Measurements from ENCODE around the gene EPHB2.
A peak's percentile ranks its signal among the peaks of the same experiment; 100 is the strongest.
"Not testable (repeated sequence)": the region's sequence is repeated elsewhere in the genome, so short reads cannot be mapped to it uniquely, and the experiment has no call there.

The EPHB2 gene

DNA sequence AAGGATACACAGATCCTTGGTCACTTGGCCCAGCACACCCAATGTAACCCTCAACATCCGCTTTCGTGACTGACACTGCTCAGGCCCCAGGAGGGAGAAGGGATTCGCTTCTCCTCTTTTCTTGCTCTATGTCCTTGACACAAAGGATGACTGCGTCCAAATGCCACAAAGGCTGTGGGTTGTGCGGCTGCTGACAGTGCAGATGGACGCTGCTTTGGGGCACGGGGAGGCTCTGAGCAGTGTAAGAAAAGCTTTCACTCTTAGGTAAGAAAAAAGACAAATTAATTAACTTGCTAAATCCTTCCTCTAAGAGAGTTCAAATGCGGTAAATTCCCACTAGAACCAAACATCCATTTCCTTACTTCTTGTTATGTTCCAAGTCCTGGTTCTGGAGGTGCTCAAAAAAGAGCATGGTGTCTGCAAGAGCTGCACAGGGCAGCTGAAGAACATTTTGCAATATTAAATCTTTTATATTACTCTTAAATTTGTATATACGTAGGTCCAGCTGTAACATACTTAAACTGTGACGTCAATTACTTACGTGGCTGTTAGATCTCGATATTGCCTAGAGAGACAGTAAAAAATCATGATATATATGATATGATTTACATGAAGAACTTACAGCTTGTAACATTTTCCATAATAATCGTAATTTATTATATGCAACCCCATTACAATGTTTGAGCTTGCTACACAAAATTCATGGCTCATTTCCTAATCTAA is 19.4 kb upstream of the EPHB2 start:
- DNase-seq: no peak

DNA sequence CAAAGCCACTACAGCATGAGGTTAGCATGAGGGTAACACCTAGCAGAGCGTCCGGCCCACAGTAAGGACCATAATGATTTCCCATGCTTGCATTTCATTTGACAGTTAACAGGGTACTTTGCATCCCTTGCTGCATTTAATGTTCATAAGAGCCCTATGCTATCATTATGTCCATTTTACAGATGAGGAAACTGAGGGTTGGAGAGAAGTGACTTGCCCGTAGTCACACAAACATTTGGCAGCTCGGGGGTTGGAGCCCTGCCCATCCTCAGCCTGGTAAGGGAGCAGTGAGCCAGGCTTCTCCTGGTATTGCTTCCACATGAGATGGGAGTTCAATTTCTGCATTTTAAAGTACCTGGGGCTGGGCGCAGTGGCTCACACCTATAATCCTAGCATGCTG is 16.5 kb upstream of the EPHB2 start:
- DNase-seq: no peak

- no peak for DNase-seq
Measured at GRCh38 chr1:22696610-22697009, 14.0 kb upstream of the EPHB2 start.

DNA sequence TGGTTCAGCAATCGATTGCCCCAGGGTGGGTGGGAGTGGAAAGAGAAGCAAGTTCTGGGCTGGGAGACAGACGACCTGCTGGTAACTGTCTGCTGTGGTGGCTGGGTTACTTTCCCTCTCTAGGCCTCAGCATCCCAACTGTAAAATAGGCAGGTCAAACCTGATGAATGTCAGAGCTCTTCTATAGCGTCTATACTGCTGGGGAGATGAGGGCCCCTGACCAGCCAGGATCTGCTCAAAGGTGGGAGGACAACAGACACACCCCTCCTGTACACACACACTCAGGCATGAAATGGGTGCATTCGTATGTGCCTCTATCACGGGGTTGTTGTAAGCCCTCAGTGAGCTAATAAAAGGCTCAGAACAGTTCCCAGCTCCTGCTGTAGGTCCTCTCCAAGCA is 12.7 kb upstream of the EPHB2 start:
- no peak for DNase-seq

DNA sequence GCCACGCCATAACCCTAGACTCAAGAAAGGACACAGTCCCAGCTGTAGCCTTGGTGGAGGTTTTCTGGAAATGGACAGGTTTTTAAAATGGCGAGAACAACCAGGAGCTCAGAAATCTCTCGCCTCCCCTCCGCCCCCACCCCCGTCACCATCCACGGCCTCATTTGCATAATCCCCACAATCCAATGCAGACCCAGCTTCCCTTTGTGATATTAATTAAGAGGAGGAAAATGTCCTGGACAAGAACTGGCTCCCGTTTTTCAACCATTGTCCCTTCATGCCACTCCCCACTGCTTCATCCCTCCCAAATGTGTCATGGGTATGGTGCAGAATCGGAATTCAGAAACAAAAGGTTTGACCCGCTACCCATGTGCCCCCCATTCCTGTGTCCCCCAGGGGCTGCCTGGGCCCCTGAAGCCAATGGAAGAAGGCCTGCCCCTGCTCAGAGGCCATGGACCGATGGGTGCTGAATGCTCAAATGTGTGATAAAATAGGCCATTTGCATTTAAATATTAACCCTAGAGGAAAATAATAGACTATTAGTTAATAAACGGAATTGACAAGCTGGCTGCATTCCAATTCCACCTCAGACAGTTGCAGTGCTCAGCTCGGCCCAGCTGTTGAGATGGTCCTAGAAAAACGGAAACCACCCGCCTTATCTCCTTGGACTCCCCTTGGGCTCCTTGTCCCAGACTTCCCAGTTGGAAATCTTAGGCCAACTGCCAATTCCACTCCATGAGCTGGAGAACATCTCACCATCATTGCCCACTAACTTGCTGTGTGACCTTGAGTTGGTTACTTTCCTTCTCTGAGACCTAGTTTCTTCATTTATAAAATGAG is 10.7 kb upstream of the EPHB2 start:
- DNase-seq: no peak

DNA sequence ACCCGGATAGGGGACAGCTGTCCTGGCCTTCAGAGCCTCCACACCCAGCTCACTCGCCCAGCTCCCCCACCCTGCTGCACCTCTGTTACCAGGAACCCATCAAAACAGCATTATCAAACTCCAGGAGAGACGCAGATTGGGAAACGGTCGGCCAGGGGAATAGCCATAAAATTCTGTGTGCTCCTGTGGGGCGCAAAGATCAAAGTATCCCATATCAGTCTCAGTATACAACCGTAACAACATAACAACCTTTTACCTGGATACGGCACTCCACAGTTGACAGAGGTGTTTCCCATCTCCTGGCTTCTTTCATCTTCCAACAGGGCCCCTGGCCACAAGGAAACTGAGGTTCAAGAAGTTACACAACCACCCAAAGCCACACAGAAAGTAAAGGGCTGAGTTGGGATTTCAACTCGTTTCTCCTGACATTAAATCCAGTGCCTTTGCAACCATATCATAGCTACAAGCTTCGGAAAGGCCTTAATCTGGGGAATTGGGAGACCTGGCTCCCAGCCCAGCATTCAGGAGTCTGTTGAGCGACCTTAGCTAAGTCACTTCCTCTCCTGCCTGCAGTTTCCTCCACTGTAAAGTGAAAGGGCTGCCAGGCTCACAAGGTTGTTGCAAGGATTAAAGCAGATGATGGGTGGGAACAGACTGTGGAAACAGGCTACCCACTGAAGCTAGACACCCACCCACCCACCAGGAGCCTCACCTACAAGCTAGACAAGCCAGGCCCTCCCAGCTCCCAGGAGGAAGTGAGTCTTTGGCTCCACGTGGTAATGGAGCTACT is 8.1 kb upstream of the EPHB2 start:
- DNase-seq: no peak

- peak; percentile 82 to 85 for DNase-seq
Measured at GRCh38 chr1:22704440-22705067, 6.1 kb upstream of the EPHB2 start.

GRCh38 chr1:22705586-22705985 is 5.1 kb upstream of the EPHB2 start:
- DNase-seq: no peak

- not testable (repeated sequence) for DNase-seq
Measured at GRCh38 chr1:22706100-22706499, 4.5 kb upstream of the EPHB2 start.

GRCh38 chr1:22708777-22709176 is 1.9 kb upstream of the EPHB2 start:
- DNase-seq: no peak

DNA sequence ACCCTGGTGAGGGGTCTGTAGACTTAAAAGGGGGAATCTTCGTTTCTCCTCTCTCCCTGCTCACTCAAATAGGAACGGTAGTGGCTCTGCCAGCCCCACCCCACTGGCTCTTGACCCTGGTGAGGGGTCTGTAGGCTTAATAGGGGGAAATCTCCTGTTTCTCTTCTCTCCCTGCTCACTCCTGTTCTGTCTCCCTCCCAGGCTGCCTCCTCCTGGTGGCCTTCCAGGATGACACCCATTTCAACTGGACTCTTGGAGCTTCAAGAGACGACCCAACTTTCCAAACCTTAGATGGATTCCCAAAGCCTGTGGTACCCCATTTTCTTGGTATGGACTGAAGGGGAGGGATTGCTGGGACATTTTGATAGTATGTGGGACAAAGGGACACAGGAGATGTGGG is 1.4 kb upstream of the EPHB2 start:
- no peak for DNase-seq

- DNase-seq: peak; percentile 58 to 59
Measured at GRCh38 chr1:22709891-22710700, 543 bp upstream of the EPHB2 start.

- peak; percentile 15 to 24 for DNase-seq
Measured at GRCh38 chr1:22711071-22711470, 432 bp downstream of the EPHB2 start.

DNA sequence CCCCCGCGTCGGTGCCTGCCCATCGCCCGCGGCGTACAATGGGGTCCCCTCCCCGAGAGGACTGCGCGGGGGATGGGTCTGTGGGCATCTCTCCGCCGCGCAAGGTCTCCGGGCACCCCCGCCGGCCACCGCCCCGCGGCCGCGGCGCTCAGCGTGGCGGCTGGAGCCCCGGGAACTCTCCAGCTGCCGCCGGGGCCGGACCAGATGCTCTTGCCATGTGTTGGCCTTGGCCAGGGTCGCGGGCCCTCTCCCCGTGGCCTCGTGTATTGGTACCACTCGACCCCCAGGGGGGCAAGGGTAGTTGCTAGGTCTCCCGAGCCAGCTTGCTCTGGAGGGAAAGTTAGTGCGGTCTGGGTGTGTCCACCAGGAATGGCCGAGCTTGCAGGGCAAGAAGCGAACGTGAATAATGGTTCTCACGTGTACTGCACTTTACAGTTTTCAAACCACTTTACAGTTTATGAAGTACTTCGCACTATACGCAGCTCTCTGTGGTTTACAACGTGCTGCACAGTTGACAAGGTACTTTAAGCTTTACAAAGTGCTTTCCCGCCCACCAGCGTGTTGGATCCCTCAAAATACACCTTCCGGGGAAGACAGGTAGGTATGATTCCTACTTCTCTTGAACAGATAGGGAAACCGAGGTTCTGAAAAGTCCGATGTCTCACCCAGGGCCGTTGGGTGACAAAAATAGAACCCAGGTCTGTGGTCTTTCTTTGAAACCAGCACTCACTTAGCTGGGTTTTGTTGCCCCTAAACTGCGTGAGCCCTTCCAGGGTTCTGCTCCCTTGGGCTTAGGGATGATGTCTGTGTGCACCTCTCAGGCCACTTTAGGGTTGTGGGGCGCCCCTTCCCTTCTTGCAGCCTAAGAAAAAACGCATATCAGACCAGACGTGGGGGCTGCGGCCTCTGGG is 1.2 kb downstream of the EPHB2 start:
- no peak for DNase-seq

DNA sequence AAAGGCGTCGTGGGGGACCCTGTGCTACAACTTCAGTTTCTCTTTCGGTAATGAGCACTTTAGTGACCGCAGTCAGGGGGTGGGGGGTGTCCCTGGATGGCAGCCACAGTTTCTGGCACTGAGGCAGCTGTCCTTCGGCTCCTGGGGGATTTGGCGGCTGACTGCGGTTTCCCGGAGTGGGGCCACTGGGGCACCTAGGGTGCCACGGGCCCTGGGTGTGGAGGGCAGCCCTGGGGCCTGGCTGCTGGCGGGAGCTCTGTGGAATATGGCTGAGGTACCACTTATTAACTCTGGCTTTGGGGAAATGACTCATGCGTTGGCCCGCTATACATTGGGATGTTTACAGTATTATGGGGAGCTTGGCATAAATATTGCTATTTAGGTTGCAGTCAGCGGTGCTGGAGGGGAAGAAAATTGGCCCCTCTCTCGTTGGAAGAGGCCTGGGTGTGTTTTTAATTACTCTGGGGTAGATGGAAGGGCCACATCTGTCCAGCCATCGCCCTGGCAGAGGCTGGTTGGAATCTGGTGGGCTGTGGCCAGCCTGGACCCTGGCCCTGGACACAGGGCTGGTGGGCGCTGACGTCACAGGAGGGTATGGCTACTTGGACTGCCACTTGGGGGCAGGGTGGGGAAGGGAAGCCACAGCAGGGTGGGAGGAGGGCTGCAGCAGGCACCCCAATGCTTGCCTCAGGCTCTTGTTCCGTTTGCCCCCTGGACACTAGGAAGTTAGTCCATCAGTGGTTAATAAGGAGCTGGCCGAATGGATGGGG is 2.0 kb downstream of the EPHB2 start:
- DNase-seq: peak in 1 of 2 experiments; percentile 30

DNA sequence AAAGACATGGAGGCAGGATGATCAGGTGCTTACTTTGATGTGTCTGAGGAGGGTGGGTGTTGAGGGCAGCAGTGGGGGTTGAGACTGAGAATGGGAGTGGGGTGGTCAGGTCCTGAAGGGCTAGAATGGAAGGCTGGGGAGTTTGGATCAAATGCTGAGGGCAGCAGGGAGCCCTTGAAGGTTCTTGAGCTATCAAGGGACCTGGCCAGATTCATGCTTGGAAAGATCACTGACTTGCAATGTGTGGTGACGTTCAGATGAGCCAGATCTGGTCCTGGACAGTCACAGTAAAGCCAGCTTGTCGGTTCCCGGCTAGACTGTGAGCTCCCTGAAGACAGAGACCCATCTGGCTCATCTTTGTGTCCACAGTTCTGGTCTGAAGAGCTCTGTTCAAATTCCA is 3.8 kb downstream of the EPHB2 start:
- no peak for DNase-seq

GRCh38 chr1:22717037-22717760 is 6.6 kb downstream of the EPHB2 start:
- peak; percentile 76 to 90 for DNase-seq

DNA sequence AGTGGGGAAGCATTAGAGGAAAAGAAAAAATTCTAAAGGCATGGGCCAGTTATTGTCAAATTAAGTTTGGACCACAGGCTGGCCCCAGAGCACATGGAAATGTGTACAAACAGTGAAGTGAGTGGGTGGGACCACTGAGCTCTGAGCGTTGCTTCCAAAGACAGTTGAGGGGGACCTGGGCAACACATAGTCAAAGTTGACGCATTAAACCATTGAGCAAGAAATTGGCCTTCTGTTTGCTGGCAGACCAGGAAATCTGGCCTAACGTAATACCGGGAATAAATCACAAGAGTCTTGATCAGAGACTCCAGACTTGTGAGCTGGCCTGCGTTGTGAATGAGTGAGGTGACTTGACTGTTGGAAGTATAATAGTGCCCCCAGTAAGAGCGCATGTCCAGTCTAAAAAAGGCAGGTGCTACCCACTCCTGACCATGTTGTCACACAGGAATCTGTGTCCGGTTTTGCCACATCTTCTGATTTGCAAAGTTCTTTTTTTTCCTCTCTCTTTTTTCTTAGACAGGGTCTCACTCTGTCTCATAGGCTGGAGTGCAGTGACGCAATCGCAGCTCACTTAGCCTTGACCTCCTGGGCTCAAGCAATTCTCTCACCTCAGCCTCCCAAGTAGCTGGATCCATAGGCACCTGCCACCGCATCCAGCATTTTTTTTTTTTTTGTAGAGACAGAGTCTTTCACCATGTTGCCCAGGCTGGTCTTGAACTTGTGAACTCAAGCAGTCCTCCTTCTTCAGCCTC is 10.7 kb downstream of the EPHB2 start:
- DNase-seq: no peak
